Aorta (tissue), 5 donors: ENCODE measurements around the gene GCSAML. TPM values are rescaled to one million over a fixed set of nuclear protein-coding genes. Genes with fewer than 3 reads are reported as not detected.
A peak's percentile ranks its signal among the peaks of the same experiment; 100 is the strongest.

Source experiments
- ATAC-seq: fragments of 200-7000 bp; cut with Tn5 transposase; one replicate; pipeline ENCODE4 v1.9.1; 2022; ENCODE audit warnings: moderate library complexity; ENCODE audit not compliant: low FRiP score
- DNase-seq, 2 donors: peaks; one replicate each; pipeline ENCODE4 v3.0.0-alpha.2; 2020
- H3K27ac ChIP-seq, 2 donors: one replicate each; pipeline ENCODE4 v1.5.1; 2013; ENCODE audit warnings: low read length in 2 of 2, mild to moderate bottlenecking in 2 of 2, moderate library complexity in 2 of 2, control low read depth in 1 of 2, inconsistent platforms in 1 of 2, low read depth in 1 of 2
- H3K27me3 ChIP-seq, 2 donors: one replicate each; pipeline ENCODE4 v1.6.1; 2013; ENCODE audit warnings: control low read depth in 1 of 2, low read length in 1 of 2, mild to moderate bottlenecking in 1 of 2, moderate library complexity in 1 of 2; ENCODE audit not compliant: insufficient read depth in 2 of 2, control insufficient read depth in 1 of 2
- H3K36me3 ChIP-seq, 2 donors: one replicate each; pipeline ENCODE4 v1.6.1; 2013; ENCODE audit warnings: control low read depth in 1 of 2, low read length in 1 of 2, mild to moderate bottlenecking in 1 of 2; ENCODE audit not compliant: insufficient read depth in 2 of 2, control insufficient read depth in 1 of 2
- H3K4me1 ChIP-seq, 2 donors: one replicate each; pipeline ENCODE4 v1.6.1; 2013; ENCODE audit warnings: low read length in 2 of 2, control low read depth in 1 of 2, mild to moderate bottlenecking in 1 of 2, moderate library complexity in 1 of 2; ENCODE audit not compliant: insufficient read depth in 2 of 2, control insufficient read depth in 1 of 2
- H3K4me3 ChIP-seq, 2 donors: one replicate each; pipeline ENCODE4 v1.5.1; 2013; ENCODE audit warnings: low read length in 2 of 2, control low read depth in 1 of 2, mild to moderate bottlenecking in 1 of 2
- H3K9me3 ChIP-seq: one replicate; pipeline ENCODE4 v1.6.1; 2013; ENCODE audit warnings: mild to moderate bottlenecking, low read length; ENCODE audit not compliant: control insufficient read depth
- WGBS, 2 donors: extraction: QIAGEN DNeasy Blood & Tissue Kit; methylation state at CpG; one replicate each; pipeline ENCODE4 v1.1.7; 2013; 5-methylcytosine and 5-hydroxymethylcytosine counted together
- intact Hi-C, 2 donors: fragments of 100-400 bp; cut with DNase I; formaldehyde crosslinking; loops; one replicate each; pipeline versions ENCODE4 v1.14.2 to v1.15.0; 2022
- polyA plus RNA-seq, 2 donors: library from polyadenylated mRNA; stranded (reverse); fragments of 200-250 nt; gene quantifications; one replicate each; pipeline ENCODE4 v1.2.3, GENCODE V29; 2013
- total RNA-seq, 2 donors: library from RNA; stranded (reverse); fragmentation: NEBNext Ultra II Directional; extraction: Animal tissue kit (Norgen Biotek cat#: 25700); gene quantifications; one replicate each; pipeline ENCODE4 v1.2.1, GENCODE V29; 2021
- donor health status: healthy with polysubstance abuse.
- donor health status: Bipolar disorder and iron deficiency.
- donor health status: DM: no; HTN: no; CAD: no.
- donor health status: DM: no; HTN: no; CAD: no.
- donor health status: DM: yes; HTN: yes; CAD: no.

The GCSAML gene
- total and polyA plus RNA-seq, 4 donors: 0.06 to 0.81 TPM; not detected in 2

DNA sequence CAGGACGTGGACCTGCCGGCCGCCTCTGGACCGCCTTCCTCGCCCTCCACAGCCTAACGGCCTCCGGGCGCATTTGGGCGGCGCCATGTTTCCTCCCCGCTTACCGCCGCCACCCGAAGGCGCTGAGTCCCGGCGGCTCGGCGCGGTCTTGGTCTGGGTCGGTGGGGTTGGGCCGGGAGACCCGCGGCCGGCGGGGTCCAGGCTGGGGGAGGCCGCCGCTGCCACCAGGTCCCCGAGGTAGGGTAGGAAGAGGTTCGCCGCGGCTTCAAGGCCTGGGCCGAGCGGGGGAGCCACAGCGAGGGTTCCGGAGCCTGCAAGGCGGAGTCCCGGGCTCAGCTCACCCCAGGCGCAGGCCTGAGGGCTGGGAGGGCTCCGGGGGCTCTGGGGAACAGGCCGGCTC, 18.1 kb upstream of the GCSAML start:
- no peaks in the 10 kb centered on the region for H3K27me3 ChIP-seq
- ATAC-seq (peak; percentile 29), DNase-seq (no peak)
- intact Hi-C loops: no loop called here
- no peak overlapping the region for H3K4me3 ChIP-seq
- no peak overlapping the region for H3K27ac ChIP-seq
- H3K4me1 ChIP-seq: no peaks in the 10 kb centered on the region
- WGBS, 2 donors: 31 to 33% methylated on average over 34 to 41 of the region's 41 CpGs
- no peaks in the 10 kb centered on the region for H3K9me3 ChIP-seq
- no peaks in the 10 kb centered on the region for H3K36me3 ChIP-seq

DNA sequence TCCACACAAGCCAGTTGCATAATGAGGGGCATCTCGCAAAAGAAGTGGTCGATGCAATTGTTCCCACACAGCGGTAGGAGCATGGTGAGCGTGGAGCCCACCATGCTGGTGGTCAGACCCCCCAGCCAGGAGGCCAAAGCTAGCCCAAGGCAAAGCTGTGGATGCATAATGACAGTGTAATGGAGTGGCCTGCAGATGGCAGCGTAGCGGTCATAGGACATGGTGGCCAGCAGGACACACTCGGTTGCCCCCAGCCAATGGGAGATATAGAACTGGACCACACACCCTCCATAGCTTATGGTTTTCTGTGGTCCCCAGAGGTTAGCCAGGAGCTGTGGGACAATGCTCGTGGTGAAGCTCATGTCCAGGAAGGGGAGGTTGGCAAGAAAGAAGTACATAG, 17.0 kb upstream of the GCSAML start:
- Histone ChIP-seq H3K27ac (no peak overlapping the region), H3K4me1 (no peaks in the 10 kb centered on the region), H3K36me3 (no peaks in the 10 kb centered on the region), H3K9me3 (no peaks in the 10 kb centered on the region), H3K4me3 (no peak overlapping the region), H3K27me3 (no peaks in the 10 kb centered on the region)
- 93% methylated on average over 8 of the region's 8 CpGs for WGBS, 2 donors
- intact Hi-C loops: no loop called here
- no peak for DNase-seq
- no peak for ATAC-seq

DNA sequence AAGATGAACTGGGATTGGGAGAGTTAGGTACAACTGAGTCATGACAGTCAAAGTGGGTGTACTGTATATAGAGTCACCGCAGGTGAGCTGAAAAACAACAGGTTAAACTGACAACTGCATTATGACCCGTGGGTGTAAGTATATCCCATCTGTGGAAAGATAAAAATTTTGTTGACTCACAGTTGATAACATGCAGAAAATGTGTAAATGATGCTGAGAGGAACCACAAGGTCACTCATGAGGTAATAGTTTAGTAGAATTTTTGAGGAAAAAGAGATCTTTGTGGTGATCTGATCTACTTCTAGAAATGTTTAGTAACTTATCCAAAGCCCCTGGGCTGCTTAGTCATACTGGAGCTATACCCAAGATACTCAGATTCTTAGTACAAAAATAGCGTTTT, 13.5 kb upstream of the GCSAML start:
- WGBS, 2 donors: 70 to 75% methylated on average over 3 of the region's 3 CpGs

GRCh38 chr1:247536340-247536739, 12.6 kb upstream of the GCSAML start, which contains the start of gene OR2C3:
Gene OR2C3 (minus strand): TSS chr1:247536440. CDS start chr1:247532511, 3,929 bp downstream.
- ATAC-seq (no peak), DNase-seq (no peak)
- H3K36me3 ChIP-seq: no peaks in the 10 kb centered on the region
- H3K4me3 ChIP-seq: no peak within 1 kb of the TSS
- intact Hi-C loops: no loop called here
- no peaks in the 10 kb centered on the region for H3K9me3 ChIP-seq
- H3K27ac ChIP-seq: no peak within 1 kb of the TSS
- no peaks in the 10 kb centered on the region for H3K27me3 ChIP-seq
- WGBS, 2 donors: 75 to 78% methylated on average over 2 of the region's 2 CpGs
- no peaks in the 10 kb centered on the region for H3K4me1 ChIP-seq

More for the DNA sequence above, 13.5 kb upstream of the GCSAML start:
- DNase-seq (no peak), ATAC-seq (no peak)
- Histone ChIP-seq H3K36me3 (no peaks in the 10 kb centered on the region), H3K27ac (no peak overlapping the region), H3K27me3 (no peaks in the 10 kb centered on the region), H3K9me3 (no peaks in the 10 kb centered on the region), H3K4me3 (no peak overlapping the region), H3K4me1 (no peaks in the 10 kb centered on the region)
- intact Hi-C loops: no loop called here

GRCh38 chr1:247538561-247538960, 10.4 kb upstream of the GCSAML start:
- DNase-seq (no peak), ATAC-seq (no peak)
- no peaks in the 10 kb centered on the region for H3K36me3 ChIP-seq
- 78 to 84% methylated on average over 5 of the region's 5 CpGs for WGBS, 2 donors
- no peak overlapping the region for H3K4me3 ChIP-seq
- no peaks in the 10 kb centered on the region for H3K4me1 ChIP-seq
- no peak overlapping the region for H3K27ac ChIP-seq
- intact Hi-C loops: no loop called here
- H3K27me3 ChIP-seq: no peaks in the 10 kb centered on the region
- H3K9me3 ChIP-seq: no peaks in the 10 kb centered on the region

DNA sequence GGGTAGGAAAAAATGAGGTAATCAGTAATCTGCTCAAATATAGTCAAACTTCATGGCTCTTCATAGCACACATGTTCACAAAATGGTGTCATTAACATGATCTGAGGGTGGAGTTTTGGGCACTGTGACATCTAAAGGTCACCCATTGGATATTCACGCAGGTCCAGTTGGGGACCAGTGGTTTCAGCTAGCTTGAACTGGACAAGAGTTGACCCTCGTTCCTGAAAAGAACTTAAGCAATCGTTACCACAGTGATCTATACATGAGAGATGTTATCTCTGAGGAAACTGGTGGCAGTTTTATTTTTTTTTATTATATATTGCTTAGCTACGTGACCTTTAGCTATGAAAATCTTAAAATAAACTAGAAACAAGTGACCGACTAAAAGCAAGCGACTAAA, 9.7 kb upstream of the GCSAML start:
- intact Hi-C loops: no loop called here
- ATAC-seq: no peak

GRCh38 chr1:247540581-247540980, 8.4 kb upstream of the GCSAML start:
- ATAC-seq (no peak), DNase-seq (no peak)
- intact Hi-C loops: no loop called here
- 50 to 58% methylated on average over 7 of the region's 7 CpGs for WGBS, 2 donors
- Histone ChIP-seq H3K27ac (no peak overlapping the region), H3K4me3 (no peak overlapping the region), H3K27me3 (no peaks in the 10 kb centered on the region), H3K36me3 (no peaks in the 10 kb centered on the region), H3K9me3 (no peaks in the 10 kb centered on the region), H3K4me1 (no peaks in the 10 kb centered on the region)

More for the DNA sequence above, 9.7 kb upstream of the GCSAML start:
- Histone ChIP-seq H3K36me3 (no peaks in the 10 kb centered on the region), H3K4me3 (no peak overlapping the region), H3K27me3 (no peaks in the 10 kb centered on the region), H3K27ac (no peak overlapping the region), H3K4me1 (no peaks in the 10 kb centered on the region), H3K9me3 (no peaks in the 10 kb centered on the region)
- no peak for DNase-seq
- WGBS, 2 donors: 55 to 58% methylated on average over 6 of the region's 6 CpGs

- WGBS, 2 donors: 73 to 74% methylated on average over 3 of the region's 3 CpGs
- ATAC-seq (no peak), DNase-seq (no peak)
- no peak overlapping the region for H3K4me3 ChIP-seq
- H3K27me3 ChIP-seq: no peaks in the 10 kb centered on the region
- intact Hi-C loops: no loop called here
- H3K36me3 ChIP-seq: no peaks in the 10 kb centered on the region
- H3K9me3 ChIP-seq: no peaks in the 10 kb centered on the region
- no peaks in the 10 kb centered on the region for H3K4me1 ChIP-seq
- H3K27ac ChIP-seq: no peak overlapping the region
Measured at GRCh38 chr1:247542811-247543210, 6.1 kb upstream of the GCSAML start.

- H3K27ac ChIP-seq: no peak overlapping the region
- H3K27me3 ChIP-seq: no peaks in the 10 kb centered on the region
- WGBS, 2 donors: 75 to 77% methylated on average over 5 of the region's 5 CpGs
- ATAC-seq (no peak), DNase-seq (no peak)
- no peak overlapping the region for H3K4me3 ChIP-seq
- H3K4me1 ChIP-seq: no peaks in the 10 kb centered on the region
- no peaks in the 10 kb centered on the region for H3K36me3 ChIP-seq
- H3K9me3 ChIP-seq: no peaks in the 10 kb centered on the region
- intact Hi-C loops: no loop called here
Measured at GRCh38 chr1:247548092-247548491, 842 bp upstream of the GCSAML start.
